GM12878 (cell line): ENCODE data around the gene SORCS2. TPM values are rescaled to one million over a fixed set of nuclear protein-coding genes. Genes with fewer than 3 reads are reported as not detected.

Experiments used
- ATAC-seq: fragments of 200-7000 bp; cut with Tn5 transposase; 3 replicates; pipeline ENCODE4 v1.9.1; 2020; ENCODE audit warnings: mild to moderate bottlenecking, moderate library complexity
- BruUV-seq: library from RNA; stranded (reverse); fragments of 400-500 nt; replicated peaks from 2 replicates; lab custom pipeline; 2021; lab: Mats Ljungman, UMichigan
- CTCF ChIA-PET: fragments of 300-600 bp; sonication (Branson Sonifier 250); formaldehyde crosslinking; extraction: SDS; loops from one replicate; lab custom pipeline; 2021; ENCODE audit warnings: inconsistent platforms; lab: Yijun Ruan, JAX
- POLR2A ChIA-PET: fragments of 350-600 bp; formaldehyde crosslinking; extraction: SDS; loops from one replicate; lab custom pipeline; 2021; ENCODE audit warnings: inconsistent platforms; lab: Charles Lee
- RAD21 ChIA-PET: fragments of 300-600 bp; sonication (Branson Sonifier 250); formaldehyde crosslinking; loops from one replicate; lab custom pipeline; 2023; ENCODE audit warnings: antibody characterized with exemption; ENCODE audit not compliant: unreplicated experiment; lab: Charles Lee
- SMC1A ChIA-PET: fragments of 300-600 bp; sonication (Branson Sonifier 250); formaldehyde crosslinking; loops from one replicate; lab custom pipeline; 2023; ENCODE audit not compliant: unreplicated experiment, uncharacterized antibody; lab: Charles Lee
- DNase-seq: peaks from one replicate; pipeline ENCODE4 v3.0.0-alpha.2; 2011; ENCODE audit warnings: low read depth, low spot score
- FAIRE-seq: peaks from 3 replicates; lab custom pipeline; 2011; peaks lifted over from hg19 to GRCh38; lab: Jason Lieb, UNC
- H2AFZ ChIP-seq: 2 replicates; pipeline ENCODE4 v1.6.0; 2011; ENCODE audit warnings: low read depth, low read length, control low read depth; ENCODE audit not compliant: control insufficient read depth
- H3K27ac ChIP-seq: 2 replicates; pipeline ENCODE4 v1.5.1; 2011; ENCODE audit warnings: control low read depth; ENCODE audit not compliant: control insufficient read depth, insufficient read depth
- H3K27me3 ChIP-seq, 2 experiments: replicated peaks in 1 of 2; 2 replicates each; pipeline versions ENCODE4 v1.6.0 to v1.6.1; 2011; ENCODE audit warnings: low read length in 1 of 2; ENCODE audit not compliant: control insufficient read depth in 2 of 2, insufficient read depth in 2 of 2
- H3K36me3 ChIP-seq, 2 experiments: 2 replicates each; pipeline ENCODE4 v1.5.1; 2011; ENCODE audit warnings: low read length in 1 of 2; ENCODE audit not compliant: control insufficient read depth in 2 of 2, insufficient read depth in 2 of 2
- H3K4me1 ChIP-seq: 2 replicates; pipeline ENCODE4 v1.6.1; 2011; ENCODE audit warnings: mild to moderate bottlenecking, low read length, moderate library complexity, mixed read lengths; ENCODE audit not compliant: control insufficient read depth, insufficient read depth
- H3K4me2 ChIP-seq: 2 replicates; pipeline ENCODE4 v1.6.0; 2011; ENCODE audit warnings: control low read depth; ENCODE audit not compliant: control insufficient read depth, insufficient read depth
- H3K4me3 ChIP-seq: fragments of 200-600 bp; sonication (generic); 2 replicates; pipeline ENCODE4 v1.5.1; 2016
- H3K79me2 ChIP-seq: 2 replicates; pipeline ENCODE4 v1.6.0; 2011; ENCODE audit warnings: low read length; ENCODE audit not compliant: control insufficient read depth, insufficient read depth
- H3K9ac ChIP-seq: 2 replicates; pipeline ENCODE4 v1.8.0; 2011; ENCODE audit warnings: low read length, control low read depth, mixed read lengths; ENCODE audit not compliant: control insufficient read depth, insufficient read depth
- H3K9me3 ChIP-seq: replicated peaks from 3 replicates; pipeline ENCODE4 v1.5.1; 2011; ENCODE audit warnings: mild to moderate bottlenecking, low read length; ENCODE audit not compliant: control insufficient read depth, insufficient read depth
- H4K20me1 ChIP-seq: 2 replicates; pipeline ENCODE4 v1.6.0; 2011; ENCODE audit not compliant: control insufficient read depth, insufficient read depth
- BMI1 ChIP-seq: fragments of 450-650 bp; IDR thresholded peaks from 2 replicates; pipeline ENCODE4 v1.6.1; 2016; ENCODE audit warnings: mild to moderate bottlenecking, moderate library complexity, borderline replicate concordance
- CEBPB ChIP-seq, 2 experiments: fragments of 150-350 bp in 1 of 2; IDR thresholded peaks; 2 replicates each; pipeline ENCODE4 v1.6.1; 2012 to 2014; ENCODE audit warnings: low read depth in 2 of 2, low read length in 2 of 2, borderline replicate concordance in 1 of 2, inconsistent platforms in 1 of 2
- CHD2 ChIP-seq: IDR thresholded peaks from 2 replicates; pipeline ENCODE4 v1.6.1; 2011; ENCODE audit warnings: low read depth, low read length, improper control_type of control experiment, borderline replicate concordance
- CREM ChIP-seq: IDR thresholded peaks from 2 replicates; pipeline ENCODE4 v1.6.1; 2014; ENCODE audit warnings: antibody characterized with exemption, low read depth
- FOXK2 ChIP-seq: fragments of 450-650 bp; IDR thresholded peaks from 2 replicates; pipeline ENCODE4 v1.6.1; 2017; ENCODE audit warnings: mild to moderate bottlenecking, moderate library complexity
- FOXM1 ChIP-seq: IDR thresholded peaks from 2 replicates; pipeline ENCODE4 v1.6.1; 2012; ENCODE audit warnings: low read depth, mild to moderate bottlenecking, inconsistent platforms, low read length, moderate library complexity
- JUNB ChIP-seq: IDR thresholded peaks from 2 replicates; pipeline ENCODE4 v1.6.1; 2016; ENCODE audit warnings: antibody characterized with exemption, mild to moderate bottlenecking
- KDM1A ChIP-seq: fragments of 200-600 bp; sonication (generic); IDR thresholded peaks from 2 replicates; pipeline ENCODE4 v1.6.1; 2016; ENCODE audit warnings: borderline replicate concordance
- MXI1 ChIP-seq: fragments of 150-350 bp; IDR thresholded peaks from 2 replicates; pipeline ENCODE4 v1.6.1; 2011; ENCODE audit warnings: low read depth, mild to moderate bottlenecking, inconsistent platforms, low read length, improper control_type of control experiment
- POLR2AphosphoS5 ChIP-seq: IDR thresholded peaks from 2 replicates; pipeline ENCODE4 v1.6.1; 2011; ENCODE audit warnings: mild to moderate bottlenecking, low read length, inconsistent platforms
- SMAD1 ChIP-seq: fragments of 450-650 bp; IDR thresholded peaks from 2 replicates; pipeline ENCODE4 v1.6.1; 2018; ENCODE audit warnings: mild to moderate bottlenecking, low read depth; ENCODE audit not compliant: partially characterized antibody
- SMARCA5 ChIP-seq: fragments of 450-650 bp; IDR thresholded peaks from 2 replicates; pipeline ENCODE4 v1.6.1; 2017; ENCODE audit warnings: mild to moderate bottlenecking
- ZNF217 ChIP-seq: fragments of 450-650 bp; IDR thresholded peaks from 2 replicates; pipeline ENCODE4 v1.6.1; 2017; ENCODE audit warnings: antibody characterized with exemption, mild to moderate bottlenecking
- WGBS: methylation state at CpG from one replicate; pipeline ENCODE4 v1.1.6; 2016; ENCODE audit warnings: low lambda C conversion rate; ENCODE audit not compliant: insufficient replicate concordance, insufficient coverage; ENCODE audit errors: missing lambda C conversion rate; 5-methylcytosine and 5-hydroxymethylcytosine counted together
- in situ Hi-C: fragments of 300-500 bp; cut with MboI; formaldehyde crosslinking; loops from 9 replicates; pipeline ENCODE4 v1.14.3; 2018; ENCODE audit warnings: mixed read lengths
- intact Hi-C: fragments of 100-400 bp; cut with micrococcal nuclease; formaldehyde crosslinking; loops from one replicate; pipeline ENCODE4 v1.14.2; 2022; ENCODE audit not compliant: unreplicated experiment
- polyA plus RNA-seq, 11 experiments: library from polyadenylated mRNA; depleted of rRNA in 4 of 11; unstranded in 6 of 11; stranded (reverse) in 5 of 11; fragments of >200 nt; fragmentation: Nextera tagmentation in 4 of 11; fragmentation: Illumina TruSeq in 1 of 11; extraction: Ambion mirVana in 4 of 11; extraction: Trizol in 1 of 11; gene quantifications; 1 replicate in 1 of 11; 2 replicates in 10 of 11; pipeline versions ENCODE4 v1.2.1 to v1.2.3, GENCODE V29; 2011 to 2016; ENCODE audit warnings: inconsistent platforms in 2 of 11, missing spikeins in 2 of 11, low read depth in 1 of 11
- total RNA-seq, 4 experiments: library from RNA; depleted of rRNA in 3 of 4; stranded (reverse); fragments of >200 nt in 3 of 4; fragmentation: Illumina TruSeq in 1 of 4; extraction: Trizol in 1 of 4; gene quantifications; 2 replicates each; pipeline versions ENCODE4 v1.2.1 to v1.2.3, GENCODE V29; 2013 to 2021
- TF ChIP-seq, protein P1 (sequence below): fragments of 450-650 bp; formaldehyde crosslinking; IDR thresholded peaks from 2 replicates; pipeline ENCODE4 v1.4.0; 2022; ENCODE audit warnings: mild to moderate bottlenecking, moderate library complexity
- TF ChIP-seq, protein P2 (sequence below): fragments of 450-650 bp; IDR thresholded peaks from 2 replicates; pipeline ENCODE4 v1.6.1; 2016; ENCODE audit warnings: mild to moderate bottlenecking, moderate library complexity, borderline replicate concordance
- TF ChIP-seq, protein P3 (sequence below): fragments of 450-650 bp; IDR thresholded peaks from 2 replicates; pipeline ENCODE4 v1.6.1; 2017; ENCODE audit warnings: mild to moderate bottlenecking, low read depth, inconsistent platforms; ENCODE audit not compliant: poor library complexity, severe bottlenecking

SORCS2 gene
- total and polyA plus RNA-seq, 10 of the 15 experiments (the other 5 are each of a cell fraction or from before 2014, with no cell fraction given) = 0.01 to 0.15 (median 0.05) TPM; not detected in 5

DNA sequence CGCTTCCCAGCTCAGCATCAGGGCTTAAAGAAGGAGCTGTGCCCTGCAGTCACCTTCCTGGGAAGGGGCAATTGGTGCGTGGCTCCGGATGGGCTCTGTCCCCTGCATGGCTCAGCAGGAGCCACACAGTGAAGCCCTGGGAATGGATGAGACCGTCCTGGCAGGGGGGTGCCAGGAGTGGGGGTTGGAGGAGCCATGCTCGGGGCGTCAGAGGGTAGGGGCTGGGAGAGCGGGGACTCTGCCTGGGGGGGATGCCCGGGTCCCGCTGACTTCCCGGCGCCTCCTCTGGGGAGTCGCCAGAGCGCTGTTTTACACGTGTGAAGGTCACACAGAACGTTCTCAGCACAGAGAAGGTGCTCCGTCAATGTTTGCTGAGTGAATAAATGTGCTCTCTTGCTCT is 563.2 kb downstream of the SORCS2 start (continued):
- TF ChIP-seq JUNB = no peak
- no peak for TF ChIP-seq KDM1A
- TF ChIP-seq, protein P1, sequence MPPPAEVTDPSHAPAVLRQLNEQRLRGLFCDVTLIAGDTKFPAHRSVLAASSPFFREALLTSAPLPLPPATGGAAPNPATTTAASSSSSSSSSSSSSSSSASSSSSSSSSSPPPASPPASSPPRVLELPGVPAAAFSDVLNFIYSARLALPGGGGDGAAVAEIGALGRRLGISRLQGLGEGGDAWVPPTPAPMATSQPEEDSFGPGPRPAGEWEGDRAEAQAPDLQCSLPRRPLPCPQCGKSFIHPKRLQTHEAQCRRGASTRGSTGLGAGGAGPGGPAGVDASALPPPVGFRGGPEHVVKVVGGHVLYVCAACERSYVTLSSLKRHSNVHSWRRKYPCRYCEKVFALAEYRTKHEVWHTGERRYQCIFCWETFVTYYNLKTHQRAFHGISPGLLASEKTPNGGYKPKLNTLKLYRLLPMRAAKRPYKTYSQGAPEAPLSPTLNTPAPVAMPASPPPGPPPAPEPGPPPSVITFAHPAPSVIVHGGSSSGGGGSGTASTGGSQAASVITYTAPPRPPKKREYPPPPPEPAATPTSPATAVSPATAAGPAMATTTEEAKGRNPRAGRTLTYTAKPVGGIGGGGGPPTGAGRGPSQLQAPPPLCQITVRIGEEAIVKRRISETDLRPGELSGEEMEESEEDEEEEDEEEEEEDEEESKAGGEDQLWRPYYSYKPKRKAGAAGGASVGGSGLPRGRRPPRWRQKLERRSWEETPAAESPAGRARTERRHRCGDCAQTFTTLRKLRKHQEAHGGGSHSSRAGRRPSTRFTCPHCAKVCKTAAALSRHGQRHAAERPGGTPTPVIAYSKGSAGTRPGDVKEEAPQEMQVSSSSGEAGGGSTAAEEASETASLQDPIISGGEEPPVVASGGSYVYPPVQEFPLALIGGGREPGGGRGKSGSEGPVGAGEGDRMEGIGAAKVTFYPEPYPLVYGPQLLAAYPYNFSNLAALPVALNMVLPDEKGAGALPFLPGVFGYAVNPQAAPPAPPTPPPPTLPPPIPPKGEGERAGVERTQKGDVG (CRISPR knock-in tag) = no peak
- no peak for TF ChIP-seq BMI1
- TF ChIP-seq ZNF217 = no peak
- TF ChIP-seq MXI1 = no peak
- TF ChIP-seq SMAD1 = no peak
- no peak for TF ChIP-seq FOXM1
- no peak for TF ChIP-seq FOXK2

DNA sequence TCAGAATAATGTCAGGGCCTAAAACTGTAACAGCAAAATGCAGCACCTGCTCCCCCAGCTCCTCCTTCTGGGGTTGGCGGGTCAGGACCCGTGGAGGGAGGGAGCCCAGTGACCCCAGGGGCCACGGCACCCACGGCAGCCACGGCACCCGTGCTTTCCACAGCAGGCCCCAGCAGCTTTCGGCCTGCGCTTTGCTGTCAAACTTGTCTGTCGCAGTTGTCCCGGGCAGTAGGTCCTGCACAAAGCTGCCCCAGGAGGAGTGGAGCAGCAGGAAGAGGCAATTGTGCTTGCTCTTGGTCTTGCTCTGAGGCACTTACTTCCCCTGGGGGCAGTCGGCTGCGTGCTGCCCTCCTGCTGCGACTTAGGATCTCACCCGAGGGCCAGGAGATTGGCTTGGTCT is 563.7 kb downstream of the SORCS2 start:
- intact Hi-C loops (no loop called here), in situ Hi-C loops (no loop called here)
- Histone ChIP-seq H3K36me3 (no peaks in the 10 kb centered on the region), H3K4me1 (no peaks in the 10 kb centered on the region), H4K20me1 (no peaks in the 10 kb centered on the region), H3K4me2 (no peak overlapping the region), H3K9me3 (no peaks in the 10 kb centered on the region), H3K4me3 (no peak overlapping the region), H3K27ac (no peak overlapping the region), H3K27me3 (no peaks in the 10 kb centered on the region), H3K9ac (no peak overlapping the region), H2AFZ (no peak overlapping the region), H3K79me2 (no peaks in the 10 kb centered on the region)
- WGBS = 64% methylated on average over 11 of the region's 14 CpGs
- no TSS peak for BruUV-seq
- ATAC-seq (no peak), FAIRE-seq (no peak), DNase-seq (no peak)
- ChIA-PET RAD21 (no interaction called here), POLR2A (no interaction called here), CTCF (no interaction called here), SMC1A (no interaction called here)
- TF ChIP-seq, protein P2, sequence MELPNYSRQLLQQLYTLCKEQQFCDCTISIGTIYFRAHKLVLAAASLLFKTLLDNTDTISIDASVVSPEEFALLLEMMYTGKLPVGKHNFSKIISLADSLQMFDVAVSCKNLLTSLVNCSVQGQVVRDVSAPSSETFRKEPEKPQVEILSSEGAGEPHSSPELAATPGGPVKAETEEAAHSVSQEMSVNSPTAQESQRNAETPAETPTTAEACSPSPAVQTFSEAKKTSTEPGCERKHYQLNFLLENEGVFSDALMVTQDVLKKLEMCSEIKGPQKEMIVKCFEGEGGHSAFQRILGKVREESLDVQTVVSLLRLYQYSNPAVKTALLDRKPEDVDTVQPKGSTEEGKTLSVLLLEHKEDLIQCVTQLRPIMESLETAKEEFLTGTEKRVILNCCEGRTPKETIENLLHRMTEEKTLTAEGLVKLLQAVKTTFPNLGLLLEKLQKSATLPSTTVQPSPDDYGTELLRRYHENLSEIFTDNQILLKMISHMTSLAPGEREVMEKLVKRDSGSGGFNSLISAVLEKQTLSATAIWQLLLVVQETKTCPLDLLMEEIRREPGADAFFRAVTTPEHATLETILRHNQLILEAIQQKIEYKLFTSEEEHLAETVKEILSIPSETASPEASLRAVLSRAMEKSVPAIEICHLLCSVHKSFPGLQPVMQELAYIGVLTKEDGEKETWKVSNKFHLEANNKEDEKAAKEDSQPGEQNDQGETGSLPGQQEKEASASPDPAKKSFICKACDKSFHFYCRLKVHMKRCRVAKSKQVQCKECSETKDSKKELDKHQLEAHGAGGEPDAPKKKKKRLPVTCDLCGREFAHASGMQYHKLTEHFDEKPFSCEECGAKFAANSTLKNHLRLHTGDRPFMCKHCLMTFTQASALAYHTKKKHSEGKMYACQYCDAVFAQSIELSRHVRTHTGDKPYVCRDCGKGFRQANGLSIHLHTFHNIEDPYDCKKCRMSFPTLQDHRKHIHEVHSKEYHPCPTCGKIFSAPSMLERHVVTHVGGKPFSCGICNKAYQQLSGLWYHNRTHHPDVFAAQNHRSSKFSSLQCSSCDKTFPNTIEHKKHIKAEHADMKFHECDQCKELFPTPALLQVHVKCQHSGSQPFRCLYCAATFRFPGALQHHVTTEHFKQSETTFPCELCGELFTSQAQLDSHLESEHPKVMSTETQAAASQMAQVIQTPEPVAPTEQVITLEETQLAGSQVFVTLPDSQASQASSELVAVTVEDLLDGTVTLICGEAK = no peak
- TF ChIP-seq CEBPB (IDR thresholded peaks at IDR 0.05; ENCODE audit: borderline replicate concordance in 1 of 2, low read depth in 2 of 2, low read length in 2 of 2) (no peak), POLR2AphosphoS5 (no peak), CHD2 (no peak), CREM (no peak), SMARCA5 (no peak)
- TF ChIP-seq, protein P3, sequence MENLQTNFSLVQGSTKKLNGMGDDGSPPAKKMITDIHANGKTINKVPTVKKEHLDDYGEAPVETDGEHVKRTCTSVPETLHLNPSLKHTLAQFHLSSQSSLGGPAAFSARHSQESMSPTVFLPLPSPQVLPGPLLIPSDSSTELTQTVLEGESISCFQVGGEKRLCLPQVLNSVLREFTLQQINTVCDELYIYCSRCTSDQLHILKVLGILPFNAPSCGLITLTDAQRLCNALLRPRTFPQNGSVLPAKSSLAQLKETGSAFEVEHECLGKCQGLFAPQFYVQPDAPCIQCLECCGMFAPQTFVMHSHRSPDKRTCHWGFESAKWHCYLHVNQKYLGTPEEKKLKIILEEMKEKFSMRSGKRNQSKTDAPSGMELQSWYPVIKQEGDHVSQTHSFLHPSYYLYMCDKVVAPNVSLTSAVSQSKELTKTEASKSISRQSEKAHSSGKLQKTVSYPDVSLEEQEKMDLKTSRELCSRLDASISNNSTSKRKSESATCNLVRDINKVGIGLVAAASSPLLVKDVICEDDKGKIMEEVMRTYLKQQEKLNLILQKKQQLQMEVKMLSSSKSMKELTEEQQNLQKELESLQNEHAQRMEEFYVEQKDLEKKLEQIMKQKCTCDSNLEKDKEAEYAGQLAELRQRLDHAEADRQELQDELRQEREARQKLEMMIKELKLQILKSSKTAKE = no peak
